Thymus (tissue), 11 donors: ENCODE results near the gene MYL4. TPM values are rescaled to one million over a fixed set of nuclear protein-coding genes. Genes with fewer than 3 reads are reported as not detected.
"Not testable (repeated sequence)": the region's sequence is repeated elsewhere in the genome, so short reads cannot be mapped to it uniquely, and the experiment has no call there.

Experiments
- DNase-seq, 9 donors: peaks; one replicate each; pipeline ENCODE4 v3.0.0-alpha.2; 2013; ENCODE audit warnings: low spot score in 9 of 9, low read depth in 6 of 9, missing footprints in 1 of 9
- H3K27ac ChIP-seq, 2 donors: one replicate each; pipeline ENCODE4 v1.5.1; 2013; ENCODE audit warnings: control low read depth in 1 of 2, low read depth in 1 of 2, low read length in 1 of 2, mild to moderate bottlenecking in 1 of 2, moderate library complexity in 1 of 2
- H3K27me3 ChIP-seq, 2 donors: one replicate each; pipeline ENCODE4 v1.5.1; 2013; ENCODE audit warnings: low read length in 1 of 2; ENCODE audit not compliant: control insufficient read depth in 2 of 2, insufficient read depth in 1 of 2
- H3K36me3 ChIP-seq, 2 donors: one replicate each; pipeline ENCODE4 v1.5.1; 2013; ENCODE audit warnings: low read length in 1 of 2, mild to moderate bottlenecking in 1 of 2, moderate library complexity in 1 of 2; ENCODE audit not compliant: control insufficient read depth in 2 of 2, insufficient read depth in 2 of 2
- H3K4me1 ChIP-seq, 2 donors: one replicate each; pipeline ENCODE4 v1.5.1; 2013; ENCODE audit warnings: low read length in 2 of 2; ENCODE audit not compliant: control insufficient read depth in 2 of 2, insufficient read depth in 2 of 2
- H3K4me3 ChIP-seq, 2 donors: one replicate each; pipeline ENCODE4 v1.5.1; 2013; ENCODE audit warnings: low read length in 2 of 2, control low read depth in 1 of 2, mild to moderate bottlenecking in 1 of 2
- H3K9me3 ChIP-seq, 2 donors: one replicate each; pipeline ENCODE4 v1.5.1; 2013; ENCODE audit warnings: low read length in 1 of 2, mild to moderate bottlenecking in 1 of 2; ENCODE audit not compliant: control insufficient read depth in 2 of 2, insufficient read depth in 1 of 2
- WGBS: extraction: QIAGEN DNeasy Blood & Tissue Kit; methylation state at CpG from one replicate; pipeline ENCODE4 v1.1.7; 2013; 5-methylcytosine and 5-hydroxymethylcytosine counted together
- polyA plus RNA-seq: library from polyadenylated mRNA; stranded (reverse); fragments of 200-250 nt; gene quantifications from one replicate; pipeline ENCODE4 v1.2.3, GENCODE V29; 2013
- total RNA-seq: library from RNA; stranded (reverse); fragments of 120-200 nt; gene quantifications from one replicate; pipeline ENCODE4 v1.2.4, GENCODE V29; 2013
- donor health status: healthy.

The MYL4 gene
- total and polyA plus RNA-seq, 2 donors, result 3.0 to 8.9 TPM

- not testable (repeated sequence) for DNase-seq, H3K27me3 ChIP-seq, H3K4me1 ChIP-seq, H3K4me3 ChIP-seq, H3K27ac ChIP-seq, H3K9me3 ChIP-seq, H3K36me3 ChIP-seq
- 91% methylated on average over 3 of the region's 3 CpGs for WGBS
Measured at GRCh38 chr17:47268964-47269363, 59.8 kb downstream of the MYL4 start.

GRCh38 chr17:47269561-47270280, 60.6 kb downstream of the MYL4 start:
- not testable (repeated sequence) for H3K27me3 ChIP-seq, H3K9me3 ChIP-seq, H3K36me3 ChIP-seq, DNase-seq, H3K4me1 ChIP-seq, H3K27ac ChIP-seq, H3K4me3 ChIP-seq

- Histone ChIP-seq H3K27me3 (no peaks in the 10 kb centered on the region), H3K9me3 (peaks cover 0 to 6% of the 10 kb centered on the region in 2 donors), H3K4me1 (peaks cover 0 to 3% of the 10 kb centered on the region in 2 donors), H3K36me3 (no peaks in the 10 kb centered on the region), H3K4me3 (no peak overlapping the region), H3K27ac (no peak overlapping the region)
- DNase-seq, result no peak
- WGBS, result 96% methylated on average over 2 of the region's 2 CpGs
Measured at GRCh38 chr17:47270946-47271705, 62.0 kb downstream of the MYL4 start.

GRCh38 chr17:47272491-47272890, 63.3 kb downstream of the MYL4 start:
- peaks cover 0 to 6% of the 10 kb centered on the region in 2 donors for H3K9me3 ChIP-seq
- H3K27ac ChIP-seq, result no peak overlapping the region
- DNase-seq, result no peak
- H3K27me3 ChIP-seq, result no peaks in the 10 kb centered on the region
- H3K4me1 ChIP-seq, result peaks cover 0 to 3% of the 10 kb centered on the region in 2 donors
- H3K4me3 ChIP-seq, result no peak overlapping the region
- WGBS, result 96% methylated on average over 1 of the region's 1 CpG
- no peaks in the 10 kb centered on the region for H3K36me3 ChIP-seq

- peaks cover 0 to 6% of the 10 kb centered on the region in 2 donors for H3K9me3 ChIP-seq
- WGBS, result 95% methylated on average over 2 of the region's 2 CpGs
- DNase-seq, result no peak
- no peak overlapping the region for H3K4me3 ChIP-seq
- no peaks in the 10 kb centered on the region for H3K36me3 ChIP-seq
- H3K27ac ChIP-seq, result no peak overlapping the region
- no peaks in the 10 kb centered on the region for H3K27me3 ChIP-seq
- H3K4me1 ChIP-seq, result peaks cover 0 to 3% of the 10 kb centered on the region in 2 donors
Measured at GRCh38 chr17:47273245-47273644, 64.1 kb downstream of the MYL4 start.

Other genes starting within 250 kb of the MYL4 start
- not detected for gene RPRML, start 230.1 kb upstream of the MYL4 start, total RNA-seq
- gene RPRML, start 230.1 kb upstream of the MYL4 start, polyA plus RNA-seq, result 0.07 TPM
- 52.2 TPM for gene CDC27, start 20.1 kb upstream of the MYL4 start, total RNA-seq
- 21.1 TPM for gene CDC27, start 20.1 kb upstream of the MYL4 start, polyA plus RNA-seq
- 0.52 TPM for gene ITGB3, start 44.5 kb downstream of the MYL4 start, total RNA-seq
- 1.7 TPM for gene ITGB3, start 44.5 kb downstream of the MYL4 start, polyA plus RNA-seq
- gene EFCAB13, start 114.6 kb downstream of the MYL4 start, total RNA-seq, result 2.7 TPM
- gene EFCAB13, start 114.6 kb downstream of the MYL4 start, polyA plus RNA-seq, result 1.7 TPM